ENCODE data around the gene IGFN1. TPM values are rescaled to one million over a fixed set of nuclear protein-coding genes. Genes with fewer than 3 reads are reported as not detected.

Gene IGFN1
- total and polyA plus RNA-seq, 9 of the 15 experiments (the other 6 are each of a cell fraction or from before 2014, with no cell fraction given) = 0.04 TPM; not detected in 8

GRCh38 chr1:201154389-201155165 is 36.0 kb upstream of the IGFN1 start, which contains the start of gene TMEM9 (continued):
- TF ChIP-seq GMEB1 (CRISPR knock-in tag; IDR thresholded peaks at IDR 0.05) = no peak
- TF ChIP-seq ZC3H11A (IDR thresholded peaks at IDR 0.05; ENCODE audit: low read depth, low read length) = no peak
- TF ChIP-seq SP2 (IDR thresholded peaks at IDR 0.05; ENCODE audit: extremely low read depth, low read depth, low read length, poor library complexity, severe bottlenecking) = peak; percentile 88
- TF ChIP-seq COPS2 (conservative IDR thresholded peaks at IDR 0.05) = no peak
- TF ChIP-seq ZNF589 (CRISPR knock-in tag; IDR thresholded peaks at IDR 0.05; ENCODE audit: low read depth) = peak; percentile 82
- no peak for TF ChIP-seq ZNF445 (CRISPR knock-in tag; IDR thresholded peaks at IDR 0.05; ENCODE audit: low read depth)
- TF ChIP-seq CXXC5 (CRISPR knock-in tag; IDR thresholded peaks at IDR 0.05) = peak; percentile 63
- peak; percentile 35; the same call in 1 of the 2 replicates for TF ChIP-seq SUPT5H (IDR thresholded peaks at IDR 0.05)
- TF ChIP-seq SMARCA4 (IDR thresholded peaks at IDR 0.05) = peak; percentile 65; the same call in 1 of the 2 replicates
- no peak for TF ChIP-seq THRA (IDR thresholded peaks at IDR 0.05)
- TF ChIP-seq NR2F6 (CRISPR knock-in tag; IDR thresholded peaks at IDR 0.05) = no peak
- TF ChIP-seq MIER1 (IDR thresholded peaks at IDR 0.05; ENCODE audit: low read depth) = no peak
- no peak for TF ChIP-seq FOXJ2 (tag; IDR thresholded peaks at IDR 0.05)
- TF ChIP-seq CREB3 (tag; conservative IDR thresholded peaks at IDR 0.05; ENCODE audit: low read depth) = peak; percentile 86
- TF ChIP-seq TGIF2 (CRISPR knock-in tag; IDR thresholded peaks at IDR 0.05) = no peak
- peak; percentile 71 for TF ChIP-seq NFRKB (IDR thresholded peaks at IDR 0.05; ENCODE audit: low read depth)
- TF ChIP-seq SRSF7 (optimal IDR thresholded peaks at IDR 0.05; ENCODE audit: low read depth, low read length) = no peak
- TF ChIP-seq ATF4 (CRISPR knock-in tag; IDR thresholded peaks at IDR 0.05) = no peak
- TF ChIP-seq HNRNPH1 (optimal IDR thresholded peaks at IDR 0.05; ENCODE audit: low read depth, low read length) = no peak
- no peak for TF ChIP-seq DDX20 (tag; IDR thresholded peaks at IDR 0.05; ENCODE audit: low read depth)

Data from K562 (cell line).